Stomach (tissue), 9 donors: Measurements from ENCODE around the gene EMC7. TPM values are rescaled to one million over a fixed set of nuclear protein-coding genes. Genes with fewer than 3 reads are reported as not detected.
A peak's percentile ranks its signal among the peaks of the same experiment; 100 is the strongest.
"Not testable (repeated sequence)": the region's sequence is repeated elsewhere in the genome, so short reads cannot be mapped to it uniquely, and the experiment has no call there.

ENCODE experiments used
- DNase-seq, 2 donors: peaks; one replicate each; pipeline versions ENCODE4 v3.0.0 to v3.0.0-alpha.2; 2013 to 2019
- H3K27ac ChIP-seq, 5 donors: fragments of 200-600 bp in 4 of 5; sonication (generic) in 4 of 5; one replicate each; pipeline ENCODE4 v1.5.1; 2013 to 2019; ENCODE audit warnings: mild to moderate bottlenecking in 1 of 5, moderate library complexity in 1 of 5
- H3K27me3 ChIP-seq, 3 donors: fragments of 200-600 bp; sonication (generic); one replicate each; pipeline ENCODE4 v1.5.1; 2017 to 2019; ENCODE audit warnings: mixed run types in 1 of 3
- H3K36me3 ChIP-seq, 4 donors: fragments of 200-600 bp; sonication (generic); 1 replicate in 3 of 4; 2 replicates in 1 of 4; pipeline ENCODE4 v1.5.1; 2016 to 2019
- H3K4me1 ChIP-seq, 4 donors: fragments of 200-600 bp; sonication (generic); one replicate each; pipeline ENCODE4 v1.5.1; 2016 to 2019
- H3K4me3 ChIP-seq, 4 donors: fragments of 200-600 bp; sonication (generic) in 3 of 4; one replicate each; pipeline ENCODE4 v1.5.1; 2016 to 2019; ENCODE audit warnings: mild to moderate bottlenecking in 1 of 4
- H3K9me3 ChIP-seq, 4 donors: fragments of 200-600 bp; sonication (generic); one replicate each; pipeline ENCODE4 v1.5.1; 2016 to 2019
- EP300 ChIP-seq: sonication (generic); formaldehyde crosslinking; IDR thresholded peaks from one replicate; pipeline ENCODE4 v1.6.1; 2017; ENCODE audit warnings: antibody characterized with exemption
- POLR2A ChIP-seq, 4 donors: fragments of 450-650 bp; IDR thresholded peaks; one replicate each; pipeline ENCODE4 v1.6.1; 2016; ENCODE audit warnings: antibody characterized with exemption in 4 of 4, control low read depth in 2 of 4, mild to moderate bottlenecking in 1 of 4, moderate library complexity in 1 of 4
- POLR2AphosphoS5 ChIP-seq, 3 donors: sonication (generic); formaldehyde crosslinking; IDR thresholded peaks; one replicate each; pipeline ENCODE4 v1.6.1; 2016; ENCODE audit warnings: antibody characterized with exemption in 3 of 3
- WGBS, 5 donors: extraction: QIAGEN DNeasy Blood & Tissue Kit in 3 of 5; methylation state at CpG; one replicate each; pipeline versions ENCODE4 v1.1.5 to v1.1.7; 2013 to 2018; 5-methylcytosine and 5-hydroxymethylcytosine counted together
- intact Hi-C: fragments of 100-400 bp; cut with DNase I; formaldehyde crosslinking; loops from one replicate; pipeline ENCODE4 v1.15.1; 2023; ENCODE audit warnings: low total_unique reads
- polyA plus RNA-seq, 3 donors: library from polyadenylated mRNA; stranded (reverse); fragments of 200-250 nt; gene quantifications; one replicate each; pipeline ENCODE4 v1.2.3, GENCODE V29; 2013
- total RNA-seq, 5 donors: library from RNA; depleted of rRNA; stranded (reverse); fragments of >200 nt; gene quantifications; one replicate each; pipeline versions ENCODE4 v1.1.0 to v1.2.3, GENCODE V29; 2014 to 2016
- TF ChIP-seq, protein P1 (sequence below), 7 experiments: fragments of 450-650 bp in 4 of 7; fragments of 200-600 bp in 3 of 7; sonication (generic) in 3 of 7; IDR thresholded peaks; one replicate each; pipeline ENCODE4 v1.5.1; 2016 to 2019; ENCODE audit warnings: antibody characterized with exemption in 7 of 7, control low read depth in 2 of 7, mild to moderate bottlenecking in 1 of 7
- donor health status: healthy with polysubstance abuse.
- donor health status: Bipolar disorder and iron deficiency.
- donor health status: healthy.

Gene EMC7
- total and polyA plus RNA-seq, 8 donors = 23.2 to 73.5 (median 36.4) TPM

DNA sequence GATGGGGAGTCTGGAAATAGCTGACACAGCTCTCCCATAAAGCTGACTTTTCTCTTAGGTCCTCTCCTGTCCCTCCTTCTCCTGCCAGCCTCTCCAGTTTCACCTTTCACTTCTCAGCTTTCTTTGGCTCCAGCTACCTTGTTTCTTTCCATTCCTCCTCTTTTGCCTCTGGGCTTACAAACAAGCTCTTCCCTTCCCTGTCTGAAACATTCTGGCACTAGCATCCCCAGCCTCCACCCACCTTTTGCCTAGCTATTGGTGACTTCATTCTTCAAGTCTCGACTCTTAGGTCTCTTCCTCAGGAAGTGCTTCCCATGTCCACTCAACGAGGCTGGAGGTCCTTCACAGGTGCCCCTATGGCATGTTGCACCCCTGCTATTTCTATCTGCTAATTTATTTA lies 42.2 kb downstream of the EMC7 start:
- no peak overlapping the region for H3K4me3 ChIP-seq
- TF ChIP-seq, protein P1, sequence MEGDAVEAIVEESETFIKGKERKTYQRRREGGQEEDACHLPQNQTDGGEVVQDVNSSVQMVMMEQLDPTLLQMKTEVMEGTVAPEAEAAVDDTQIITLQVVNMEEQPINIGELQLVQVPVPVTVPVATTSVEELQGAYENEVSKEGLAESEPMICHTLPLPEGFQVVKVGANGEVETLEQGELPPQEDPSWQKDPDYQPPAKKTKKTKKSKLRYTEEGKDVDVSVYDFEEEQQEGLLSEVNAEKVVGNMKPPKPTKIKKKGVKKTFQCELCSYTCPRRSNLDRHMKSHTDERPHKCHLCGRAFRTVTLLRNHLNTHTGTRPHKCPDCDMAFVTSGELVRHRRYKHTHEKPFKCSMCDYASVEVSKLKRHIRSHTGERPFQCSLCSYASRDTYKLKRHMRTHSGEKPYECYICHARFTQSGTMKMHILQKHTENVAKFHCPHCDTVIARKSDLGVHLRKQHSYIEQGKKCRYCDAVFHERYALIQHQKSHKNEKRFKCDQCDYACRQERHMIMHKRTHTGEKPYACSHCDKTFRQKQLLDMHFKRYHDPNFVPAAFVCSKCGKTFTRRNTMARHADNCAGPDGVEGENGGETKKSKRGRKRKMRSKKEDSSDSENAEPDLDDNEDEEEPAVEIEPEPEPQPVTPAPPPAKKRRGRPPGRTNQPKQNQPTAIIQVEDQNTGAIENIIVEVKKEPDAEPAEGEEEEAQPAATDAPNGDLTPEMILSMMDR (IDR thresholded peaks at IDR 0.05) = no peak
- TF ChIP-seq POLR2AphosphoS5 (IDR thresholded peaks at IDR 0.05) (no peak), EP300 (no peak), POLR2A (IDR thresholded peaks at IDR 0.05) (no peak)
- no peak overlapping the region for H3K27ac ChIP-seq
- H3K9me3 ChIP-seq = no peaks in the 10 kb centered on the region
- H3K27me3 ChIP-seq = no peaks in the 10 kb centered on the region
- 29 to 35% (median 34%) methylated on average over 2 of the region's 2 CpGs for WGBS, 5 donors
- intact Hi-C loops = no loop called here
- no peaks in the 10 kb centered on the region for H3K36me3 ChIP-seq
- H3K4me1 ChIP-seq = peaks cover 0 to 7% (median 3%) of the 10 kb centered on the region in 4 donors
- DNase-seq = no peak

DNA sequence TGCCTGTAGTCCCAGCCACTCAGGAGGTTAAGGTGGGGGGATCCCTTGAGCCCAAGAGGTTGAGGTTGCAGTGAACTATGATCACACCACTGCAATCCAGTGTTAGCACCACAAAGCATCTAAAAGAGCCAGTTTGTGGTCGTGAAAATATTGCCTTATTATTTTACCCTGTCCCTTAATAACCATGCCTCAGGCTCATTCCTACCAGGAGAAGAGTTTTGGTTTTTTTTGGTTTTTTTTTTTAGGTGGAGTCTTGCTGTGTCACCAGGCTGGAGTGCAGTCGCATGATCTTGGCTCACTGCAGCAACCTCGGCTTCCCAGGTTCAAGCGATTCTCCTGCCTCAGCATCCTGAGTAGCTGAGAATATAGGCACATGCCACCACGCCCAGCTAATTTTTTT lies 44.8 kb downstream of the EMC7 start:
- intact Hi-C loops = no loop called here
- 70 to 93% (median 89%) methylated on average over 5 of the region's 5 CpGs for WGBS, 5 donors
- Histone ChIP-seq H3K9me3 (no peaks in the 10 kb centered on the region), H3K36me3 (no peaks in the 10 kb centered on the region), H3K27ac (no peak overlapping the region), H3K4me1 (peaks cover 0 to 4% (median 2%) of the 10 kb centered on the region in 4 donors), H3K27me3 (no peaks in the 10 kb centered on the region), H3K4me3 (no peak overlapping the region)
- TF ChIP-seq POLR2A (IDR thresholded peaks at IDR 0.05) (no peak), POLR2AphosphoS5 (IDR thresholded peaks at IDR 0.05) (no peak)
- DNase-seq = no peak

- Histone ChIP-seq H3K4me1 (no peaks in the 10 kb centered on the region), H3K4me3 (no peak overlapping the region), H3K36me3 (no peaks in the 10 kb centered on the region), H3K27ac (no peak overlapping the region), H3K27me3 (no peaks in the 10 kb centered on the region), H3K9me3 (peaks cover 0 to 5% (median 1%) of the 10 kb centered on the region in 4 donors)
- 69 to 79% (median 74%) methylated on average over 3 of the region's 3 CpGs for WGBS, 5 donors
- TF ChIP-seq, protein P1 (IDR thresholded peaks at IDR 0.05) = no peak
- TF ChIP-seq POLR2A (IDR thresholded peaks at IDR 0.05) = no peak
- no peak for TF ChIP-seq POLR2AphosphoS5 (IDR thresholded peaks at IDR 0.05)
- TF ChIP-seq EP300 = no peak
- peak in 1 of 2 donors; percentile 23 for DNase-seq
- intact Hi-C loops = no loop called here
These were observed 45.6 kb downstream of the EMC7 start for GRCh38 chr15:34055868-34056595.

GRCh38 chr15:34054081-34054707 lies 47.5 kb downstream of the EMC7 start:
- Histone ChIP-seq H3K27ac (no peak overlapping the region), H3K4me3 (no peak overlapping the region), H3K9me3 (peaks cover 0 to 23% (median 11%) of the 10 kb centered on the region in 4 donors), H3K4me1 (no peaks in the 10 kb centered on the region), H3K27me3 (no peaks in the 10 kb centered on the region), H3K36me3 (no peaks in the 10 kb centered on the region)
- TF ChIP-seq POLR2AphosphoS5 (IDR thresholded peaks at IDR 0.05) = no peak
- WGBS, 5 donors = 91 to 100% (median 95%) methylated on average over 3 of the region's 3 CpGs
- no peak for DNase-seq
- intact Hi-C loops = no loop called here

- peaks cover 0 to 24% (median 11%) of the 10 kb centered on the region in 4 donors for H3K9me3 ChIP-seq
- H3K27me3 ChIP-seq, H3K27ac ChIP-seq, H3K36me3 ChIP-seq, H3K4me3 ChIP-seq, DNase-seq, H3K4me1 ChIP-seq, intact Hi-C loops: not testable (repeated sequence)
- 70 to 100% (median 88%) methylated on average over 1 of the region's 1 CpG for WGBS, 5 donors
These were observed 51.3 kb downstream of the EMC7 start for GRCh38 chr15:34050385-34050784.

- DNase-seq = no peak
- Histone ChIP-seq H3K36me3 (no peaks in the 10 kb centered on the region), H3K4me3 (no peak overlapping the region), H3K27me3 (no peaks in the 10 kb centered on the region), H3K4me1 (no peaks in the 10 kb centered on the region), H3K9me3 (peaks cover 0 to 24% (median 11%) of the 10 kb centered on the region in 4 donors), H3K27ac (no peak overlapping the region)
- WGBS, 5 donors = 91 to 98% (median 92%) methylated on average over 2 of the region's 2 CpGs
- TF ChIP-seq POLR2A (IDR thresholded peaks at IDR 0.05) (no peak), POLR2AphosphoS5 (IDR thresholded peaks at IDR 0.05) (no peak), EP300 (no peak)
- TF ChIP-seq, protein P1 (IDR thresholded peaks at IDR 0.05) = no peak
- intact Hi-C loops = no loop called here
These were observed 52.5 kb downstream of the EMC7 start for GRCh38 chr15:34049112-34049511.
